Activated B cell treated with CpG ODN at 0.5 μM for 24 hours (primary cell): ENCODE results near the gene GPAM. TPM values are rescaled to one million over a fixed set of nuclear protein-coding genes. Genes with fewer than 3 reads are reported as not detected.
"Not testable (repeated sequence)": the region's sequence is repeated elsewhere in the genome, so short reads cannot be mapped to it uniquely, and the experiment has no call there.

Experiments
- ATAC-seq: fragments of 200-7000 bp; cut with Tn5 transposase; one replicate; pipeline ENCODE4 v1.10.0; 2021; ENCODE audit warnings: low read depth, mild to moderate bottlenecking, moderate library complexity
- CTCF ChIA-PET: fragments of 350-600 bp; sonication (Branson Sonifier 250); formaldehyde crosslinking; loops from one replicate; lab custom pipeline; 2021; ENCODE audit warnings: antibody characterized with exemption; lab: Charles Lee
- POLR2A ChIA-PET: fragments of 350-600 bp; sonication (Branson Sonifier 250); formaldehyde crosslinking; loops from one replicate; lab custom pipeline; 2021; ENCODE audit warnings: antibody characterized with exemption; lab: Charles Lee
- DNase-seq: peaks from one replicate; pipeline ENCODE4 v3.0.0; 2022
- H3K27ac Mint-ChIP-seq: one replicate; pipeline ENCODE4 v1.8.0; 2020; ENCODE audit warnings: mixed read lengths
- H3K27me3 Mint-ChIP-seq: one replicate; pipeline ENCODE4 v1.8.0; 2021; ENCODE audit warnings: mixed read lengths
- H3K36me3 Mint-ChIP-seq: one replicate; pipeline ENCODE4 v1.8.0; 2021; ENCODE audit warnings: low read depth, mixed read lengths
- H3K4me1 Mint-ChIP-seq: one replicate; pipeline ENCODE4 v1.8.0; 2021; ENCODE audit warnings: mixed read lengths
- H3K4me3 Mint-ChIP-seq: one replicate; pipeline ENCODE4 v1.8.0; 2020; ENCODE audit warnings: mild to moderate bottlenecking, mixed read lengths
- H3K9me3 Mint-ChIP-seq: one replicate; pipeline ENCODE4 v1.8.0; 2020; ENCODE audit warnings: mixed read lengths
- intact Hi-C: fragments of 100-400 bp; cut with micrococcal nuclease; formaldehyde crosslinking; loops from one replicate; pipeline ENCODE4 v1.15.1; 2024
- total RNA-seq: library from RNA; stranded (reverse); gene quantifications from 2 replicates; pipeline ENCODE4 v1.2.3, GENCODE V29; 2022
- TF ChIP-seq, protein P1 (sequence below): fragments of 200-600 bp; IDR thresholded peaks from one replicate; pipeline ENCODE4 v1.8.0; 2022; ENCODE audit warnings: antibody characterized with exemption, mild to moderate bottlenecking

Gene GPAM
- total RNA-seq, 1 donor from 2014 or later, result 10.2 TPM

DNA sequence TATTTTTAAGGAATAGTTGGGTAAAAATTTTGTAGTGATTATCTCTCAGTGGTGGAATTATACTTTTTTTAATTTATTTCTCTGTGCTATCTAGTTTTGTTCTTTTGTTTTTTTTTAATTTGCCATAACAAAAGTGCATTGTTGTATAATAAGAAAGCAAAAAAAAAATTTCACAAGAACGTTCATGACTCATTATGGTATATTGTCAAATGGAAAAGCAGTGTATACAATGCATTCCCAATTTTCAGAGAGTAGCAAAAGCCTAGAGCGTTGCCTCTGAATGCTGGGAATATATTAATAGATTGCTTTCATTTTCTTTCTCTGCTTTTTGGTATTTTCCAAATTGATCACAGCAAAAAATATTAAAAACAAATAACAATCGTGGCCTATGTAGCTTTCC is 46.3 kb upstream of the GPAM start:
- H3K36me3 Mint-ChIP-seq, result no peaks in the 10 kb centered on the region
- POLR2A ChIA-PET, result no interaction called here

DNA sequence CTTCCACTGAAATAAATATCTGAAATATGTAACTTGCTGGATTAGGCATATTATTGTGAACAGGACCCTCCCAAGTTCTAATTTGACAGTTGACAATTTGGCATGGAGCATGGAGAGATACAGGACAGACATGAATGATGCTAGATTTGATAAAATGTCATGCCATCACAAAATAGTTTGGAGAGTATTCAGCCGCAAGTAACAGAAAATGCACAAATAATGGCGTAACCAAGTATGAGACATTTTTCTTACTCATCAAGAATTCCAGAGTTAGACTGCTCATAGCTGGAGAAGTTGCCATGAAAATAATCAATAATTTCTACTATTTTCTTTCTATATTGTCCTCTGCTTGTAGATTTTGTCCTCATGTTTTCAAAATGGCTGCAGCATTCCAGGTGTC is 45.5 kb upstream of the GPAM start:
- no peak for DNase-seq
- no peak overlapping the region for H3K27ac Mint-ChIP-seq
- no peaks in the 10 kb centered on the region for H3K9me3 Mint-ChIP-seq
- H3K4me1 Mint-ChIP-seq, result peaks cover 27% of the 10 kb centered on the region
- H3K4me3 Mint-ChIP-seq, result no peak overlapping the region
- no peaks in the 10 kb centered on the region for H3K36me3 Mint-ChIP-seq
- CTCF ChIA-PET, result interaction anchor here (0.7 kb wide), 1 partner anchor 60 kb away, joined by 3 read pairs; no protein-coding TSS in a partner anchor
- no peak for ATAC-seq
- intact Hi-C loops, result no loop called here
- POLR2A ChIA-PET, result no interaction called here
- TF ChIP-seq, protein P1, sequence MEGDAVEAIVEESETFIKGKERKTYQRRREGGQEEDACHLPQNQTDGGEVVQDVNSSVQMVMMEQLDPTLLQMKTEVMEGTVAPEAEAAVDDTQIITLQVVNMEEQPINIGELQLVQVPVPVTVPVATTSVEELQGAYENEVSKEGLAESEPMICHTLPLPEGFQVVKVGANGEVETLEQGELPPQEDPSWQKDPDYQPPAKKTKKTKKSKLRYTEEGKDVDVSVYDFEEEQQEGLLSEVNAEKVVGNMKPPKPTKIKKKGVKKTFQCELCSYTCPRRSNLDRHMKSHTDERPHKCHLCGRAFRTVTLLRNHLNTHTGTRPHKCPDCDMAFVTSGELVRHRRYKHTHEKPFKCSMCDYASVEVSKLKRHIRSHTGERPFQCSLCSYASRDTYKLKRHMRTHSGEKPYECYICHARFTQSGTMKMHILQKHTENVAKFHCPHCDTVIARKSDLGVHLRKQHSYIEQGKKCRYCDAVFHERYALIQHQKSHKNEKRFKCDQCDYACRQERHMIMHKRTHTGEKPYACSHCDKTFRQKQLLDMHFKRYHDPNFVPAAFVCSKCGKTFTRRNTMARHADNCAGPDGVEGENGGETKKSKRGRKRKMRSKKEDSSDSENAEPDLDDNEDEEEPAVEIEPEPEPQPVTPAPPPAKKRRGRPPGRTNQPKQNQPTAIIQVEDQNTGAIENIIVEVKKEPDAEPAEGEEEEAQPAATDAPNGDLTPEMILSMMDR, result no peak
- H3K27me3 Mint-ChIP-seq, result peaks cover 3% of the 10 kb centered on the region

More for the DNA sequence above, 46.3 kb upstream of the GPAM start:
- Mint-ChIP-seq H3K4me1 (peaks cover 27% of the 10 kb centered on the region), H3K4me3 (no peak overlapping the region), H3K9me3 (no peaks in the 10 kb centered on the region), H3K27me3 (peaks cover 3% of the 10 kb centered on the region), H3K27ac (no peak overlapping the region)
- no peak for DNase-seq
- ATAC-seq, result no peak
- CTCF ChIA-PET, result interaction anchor here (0.7 kb wide), 1 partner anchor 60 kb away, joined by 3 read pairs; no protein-coding TSS in a partner anchor
- intact Hi-C loops, result no loop called here
- TF ChIP-seq, protein P1, result no peak

DNA sequence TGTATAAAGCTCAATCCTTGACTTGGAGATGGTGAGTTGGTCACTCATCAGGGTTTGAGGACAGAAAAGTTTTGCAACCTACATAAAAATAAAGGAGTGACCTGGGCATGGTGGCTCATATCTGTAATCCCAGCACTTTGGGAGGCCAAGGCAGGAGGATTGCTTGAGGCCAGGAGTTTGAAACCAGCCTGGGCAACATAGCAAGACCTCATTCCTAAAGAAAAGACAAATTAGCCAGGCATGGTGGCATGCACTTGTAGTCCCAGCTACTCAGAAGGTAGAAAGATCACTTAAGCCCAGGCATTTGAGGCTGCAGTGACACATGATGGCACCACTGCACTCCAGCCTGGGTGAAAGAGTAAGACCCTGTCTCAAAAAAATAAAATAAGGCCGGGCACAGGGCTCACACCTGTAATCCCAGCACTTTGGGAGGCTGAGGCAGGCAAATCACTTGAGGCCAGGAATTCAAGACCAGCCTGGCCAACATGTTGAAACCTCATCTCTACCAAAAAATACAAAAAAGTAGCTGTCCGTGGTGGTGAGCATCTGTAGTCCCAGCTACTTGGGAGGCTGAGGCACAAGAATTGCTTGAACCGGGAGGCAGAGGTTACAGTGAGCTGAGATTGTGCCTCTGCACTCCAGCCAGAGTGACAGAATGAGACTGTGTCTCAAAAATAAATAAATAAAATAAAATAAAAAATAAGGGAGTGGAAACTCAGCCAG is 45.0 kb upstream of the GPAM start:
- H3K9me3 Mint-ChIP-seq, H3K27me3 Mint-ChIP-seq, ATAC-seq, CTCF ChIA-PET, intact Hi-C loops, DNase-seq, H3K36me3 Mint-ChIP-seq, H3K4me3 Mint-ChIP-seq, POLR2A ChIA-PET, H3K27ac Mint-ChIP-seq: not testable (repeated sequence)
- H3K4me1 Mint-ChIP-seq, result peaks cover 26% of the 10 kb centered on the region

DNA sequence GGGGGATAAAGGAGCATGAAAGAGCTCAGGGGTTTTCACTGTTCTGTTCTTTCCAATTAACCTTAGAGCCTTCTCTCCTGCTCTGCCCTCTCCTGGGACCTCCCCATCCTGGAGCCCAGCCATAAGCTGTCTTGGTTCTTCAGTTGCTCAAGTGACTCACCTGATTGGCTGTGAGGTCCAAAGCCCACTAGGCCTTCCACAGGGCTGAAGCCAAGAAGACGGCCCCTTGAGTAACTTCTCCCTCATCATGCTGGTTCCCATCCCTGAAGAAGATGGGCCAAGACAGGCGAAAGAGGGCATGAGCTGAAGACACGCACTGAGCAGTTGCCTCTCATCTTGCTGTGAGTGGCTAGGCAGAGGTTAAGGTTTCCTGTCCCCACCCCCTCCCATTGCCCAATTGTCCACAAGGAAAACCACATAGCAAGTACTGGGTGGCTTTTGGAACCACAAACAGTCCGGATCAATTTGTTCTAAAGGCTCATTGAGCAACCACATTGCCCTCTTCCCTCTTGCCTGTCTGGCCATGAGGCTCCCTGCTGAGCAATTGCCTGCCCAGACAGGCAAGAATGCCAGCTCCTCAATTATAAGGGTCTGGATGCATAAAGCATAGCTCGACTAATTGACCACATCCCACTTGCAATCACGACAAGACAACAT is 43.9 kb upstream of the GPAM start:
- ATAC-seq (no peak), DNase-seq (no peak)
- H3K36me3 Mint-ChIP-seq, result no peaks in the 10 kb centered on the region
- TF ChIP-seq, protein P1, result no peak
- H3K4me1 Mint-ChIP-seq, result peaks cover 15% of the 10 kb centered on the region
- POLR2A ChIA-PET, result no interaction called here
- CTCF ChIA-PET, result no interaction called here
- peaks cover 3% of the 10 kb centered on the region for H3K27me3 Mint-ChIP-seq
- H3K27ac Mint-ChIP-seq, result no peak overlapping the region
- intact Hi-C loops, result no loop called here
- no peak overlapping the region for H3K4me3 Mint-ChIP-seq
- H3K9me3 Mint-ChIP-seq, result no peaks in the 10 kb centered on the region

DNA sequence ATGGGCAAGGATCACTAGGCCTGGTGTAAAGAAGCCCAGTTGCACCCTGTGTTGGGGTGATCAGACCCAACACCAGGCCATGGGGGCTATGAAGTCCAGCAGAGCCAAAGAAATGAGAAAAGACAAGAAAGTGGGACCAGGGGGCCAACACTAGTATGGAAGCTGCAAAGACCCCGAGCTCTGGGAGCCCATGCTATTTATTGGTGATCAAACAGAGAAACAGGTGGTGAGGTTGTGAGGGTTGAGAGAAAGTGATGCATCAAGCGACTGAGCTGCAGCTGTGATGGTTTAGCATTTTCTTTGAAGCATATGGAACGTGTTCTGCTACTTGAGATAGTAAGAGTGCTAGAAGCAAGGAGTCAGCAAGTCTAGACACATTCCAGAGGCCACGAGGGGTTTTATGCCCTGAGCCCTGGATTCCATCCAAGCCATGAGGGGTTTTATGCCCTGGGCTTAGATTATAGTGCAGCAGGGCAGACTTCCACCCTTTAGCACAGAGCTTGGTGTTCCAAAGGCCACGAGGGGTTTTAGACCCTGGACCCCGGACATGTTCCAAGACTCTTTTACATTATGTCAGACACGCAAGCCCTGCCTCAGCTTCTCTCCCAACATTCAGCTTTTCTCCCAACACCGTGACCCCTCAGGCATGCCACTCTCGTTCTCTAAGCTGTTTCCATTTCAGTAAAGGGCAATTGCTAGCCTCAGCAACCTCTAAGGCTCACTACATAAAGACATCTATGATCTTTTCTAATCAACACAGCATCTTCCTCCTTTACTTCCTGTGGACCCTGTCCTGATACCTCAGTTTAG is 43.1 kb upstream of the GPAM start:
- H3K4me3 Mint-ChIP-seq, result no peak overlapping the region
- H3K36me3 Mint-ChIP-seq, result no peaks in the 10 kb centered on the region
- TF ChIP-seq, protein P1, result no peak
- no peak overlapping the region for H3K27ac Mint-ChIP-seq
- DNase-seq, result no peak
- POLR2A ChIA-PET, result no interaction called here
- no peaks in the 10 kb centered on the region for H3K9me3 Mint-ChIP-seq
- peaks cover 3% of the 10 kb centered on the region for H3K27me3 Mint-ChIP-seq
- ATAC-seq, result no peak
- CTCF ChIA-PET, result no interaction called here
- intact Hi-C loops, result no loop called here
- peaks cover 10% of the 10 kb centered on the region for H3K4me1 Mint-ChIP-seq
